LoVo (cell line): ENCODE measurements around the gene GNG7.
"Not testable (repeated sequence)": the region's sequence is repeated elsewhere in the genome, so short reads cannot be mapped to it uniquely, and the experiment has no call there.

Experiments
- DNase-seq: peaks from one replicate; pipeline ENCODE4 v3.0.0-alpha.2; 2016; ENCODE audit warnings: low spot score

GNG7 gene

GRCh38 chr19:2484178-2484937, 218.1 kb downstream of the GNG7 start:
- no peak for DNase-seq

- no peak for DNase-seq
Observed at GRCh38 chr19:2483484-2484151, 218.9 kb downstream of the GNG7 start.

GRCh38 chr19:2483084-2483483, 219.4 kb downstream of the GNG7 start:
- no peak for DNase-seq

GRCh38 chr19:2482354-2483038, 220.0 kb downstream of the GNG7 start:
- no peak for DNase-seq

GRCh38 chr19:2481466-2481865, 221.0 kb downstream of the GNG7 start:
- DNase-seq = no peak

GRCh38 chr19:2479556-2480194, 222.8 kb downstream of the GNG7 start:
- DNase-seq = no peak

- DNase-seq = no peak
Observed at GRCh38 chr19:2478756-2479555, 223.5 kb downstream of the GNG7 start.

GRCh38 chr19:2478278-2478755, 224.2 kb downstream of the GNG7 start:
- no peak for DNase-seq

- DNase-seq = no peak
Observed at GRCh38 chr19:2477732-2478191, 224.7 kb downstream of the GNG7 start.

GRCh38 chr19:2477141-2477710, 225.3 kb downstream of the GNG7 start:
- DNase-seq = no peak

- DNase-seq = no peak
Observed at GRCh38 chr19:2476451-2477140, 225.9 kb downstream of the GNG7 start.

GRCh38 chr19:2475702-2476450, 226.6 kb downstream of the GNG7 start, which contains the start of gene GADD45B:
Gene GADD45B (plus strand): TSS chr19:2476127. CDS start chr19:2476359, 232 bp downstream.
- peak; percentile 97 for DNase-seq

- DNase-seq = no peak
Observed at GRCh38 chr19:2475018-2475701, 227.3 kb downstream of the GNG7 start.

- peak; percentile 86 for DNase-seq
Observed at GRCh38 chr19:2474232-2475017, 228.1 kb downstream of the GNG7 start.

GRCh38 chr19:2469915-2470200, 232.6 kb downstream of the GNG7 start:
- not testable (repeated sequence) for DNase-seq

- DNase-seq = no peak
Observed at GRCh38 chr19:2469102-2469914, 233.2 kb downstream of the GNG7 start.

GRCh38 chr19:2468596-2468995, 233.9 kb downstream of the GNG7 start:
- DNase-seq = no peak

- DNase-seq = no peak
Observed at GRCh38 chr19:2464389-2464788, 238.1 kb downstream of the GNG7 start.
